GM06990 (cell line): ENCODE measurements around the gene PTPRN2.

Source experiments
- DNase-seq: peaks from one replicate; pipeline ENCODE4 v3.0.0-alpha.2; 2011; ENCODE audit not compliant: insufficient read length; ENCODE audit errors: extremely low read depth
- H3K27me3 ChIP-seq: replicated peaks from 2 replicates; pipeline ENCODE4 v1.6.0; 2011; ENCODE audit warnings: low read length; ENCODE audit not compliant: control insufficient read depth, insufficient read depth
- H3K36me3 ChIP-seq: 2 replicates; pipeline ENCODE4 v1.5.1; 2011; ENCODE audit warnings: low read length; ENCODE audit not compliant: control insufficient read depth, insufficient read depth
- H3K4me3 ChIP-seq: replicated peaks from 2 replicates; pipeline ENCODE4 v1.5.1; 2011; ENCODE audit warnings: low read depth, mild to moderate bottlenecking, control low read depth, low read length
- TF ChIP-seq, protein P1 (sequence below): IDR thresholded peaks from 2 replicates; pipeline ENCODE4 v1.5.1; 2011; ENCODE audit warnings: low read length, control low read depth, mild to moderate bottlenecking, inconsistent platforms; ENCODE audit not compliant: insufficient read depth, poor library complexity, severe bottlenecking

PTPRN2 gene

DNA sequence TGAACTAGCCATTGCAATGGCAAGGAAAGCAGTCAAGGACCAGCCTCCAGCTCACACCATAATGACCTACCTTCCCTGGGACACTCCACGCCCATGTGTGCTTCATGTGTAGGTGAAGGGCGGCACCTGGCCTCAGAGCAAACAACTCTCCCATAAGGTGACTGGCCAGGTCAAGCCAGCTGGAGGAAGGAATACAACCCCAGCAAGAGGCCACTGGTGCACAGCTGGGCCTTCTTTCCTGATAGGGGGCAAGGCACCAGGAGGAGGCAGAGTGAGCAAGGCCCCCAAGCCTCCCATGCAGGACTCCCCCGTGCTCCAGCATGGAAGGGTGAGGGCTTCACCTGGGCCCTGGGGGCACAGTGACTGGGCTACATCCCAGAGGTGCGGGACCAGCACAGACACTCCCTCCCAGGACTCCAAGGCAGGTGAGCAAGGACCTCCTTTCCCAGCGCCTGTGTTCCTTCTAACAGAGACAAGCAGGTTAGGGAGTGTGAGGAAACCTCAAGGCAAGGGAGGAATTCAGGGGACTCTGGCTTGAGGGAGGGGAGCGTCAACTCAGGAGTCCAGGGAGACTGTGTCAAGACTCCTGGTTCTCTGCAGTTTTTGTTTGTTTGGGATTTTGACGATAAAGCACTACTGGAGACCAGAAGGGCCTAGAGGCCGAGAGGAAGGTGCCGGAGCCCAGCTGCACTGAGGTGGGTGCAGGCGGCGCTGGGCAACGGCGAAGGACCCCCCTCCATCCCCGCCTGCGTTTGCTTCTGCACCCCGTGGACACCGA, 1.7 kb downstream of the PTPRN2 start:
- TF ChIP-seq, protein P1, sequence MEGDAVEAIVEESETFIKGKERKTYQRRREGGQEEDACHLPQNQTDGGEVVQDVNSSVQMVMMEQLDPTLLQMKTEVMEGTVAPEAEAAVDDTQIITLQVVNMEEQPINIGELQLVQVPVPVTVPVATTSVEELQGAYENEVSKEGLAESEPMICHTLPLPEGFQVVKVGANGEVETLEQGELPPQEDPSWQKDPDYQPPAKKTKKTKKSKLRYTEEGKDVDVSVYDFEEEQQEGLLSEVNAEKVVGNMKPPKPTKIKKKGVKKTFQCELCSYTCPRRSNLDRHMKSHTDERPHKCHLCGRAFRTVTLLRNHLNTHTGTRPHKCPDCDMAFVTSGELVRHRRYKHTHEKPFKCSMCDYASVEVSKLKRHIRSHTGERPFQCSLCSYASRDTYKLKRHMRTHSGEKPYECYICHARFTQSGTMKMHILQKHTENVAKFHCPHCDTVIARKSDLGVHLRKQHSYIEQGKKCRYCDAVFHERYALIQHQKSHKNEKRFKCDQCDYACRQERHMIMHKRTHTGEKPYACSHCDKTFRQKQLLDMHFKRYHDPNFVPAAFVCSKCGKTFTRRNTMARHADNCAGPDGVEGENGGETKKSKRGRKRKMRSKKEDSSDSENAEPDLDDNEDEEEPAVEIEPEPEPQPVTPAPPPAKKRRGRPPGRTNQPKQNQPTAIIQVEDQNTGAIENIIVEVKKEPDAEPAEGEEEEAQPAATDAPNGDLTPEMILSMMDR, result no peak
- no peak for DNase-seq
- H3K4me3 ChIP-seq, result no peak overlapping the region
- H3K36me3 ChIP-seq, result no peaks in the 10 kb centered on the region
- no peaks in the 10 kb centered on the region for H3K27me3 ChIP-seq

DNA sequence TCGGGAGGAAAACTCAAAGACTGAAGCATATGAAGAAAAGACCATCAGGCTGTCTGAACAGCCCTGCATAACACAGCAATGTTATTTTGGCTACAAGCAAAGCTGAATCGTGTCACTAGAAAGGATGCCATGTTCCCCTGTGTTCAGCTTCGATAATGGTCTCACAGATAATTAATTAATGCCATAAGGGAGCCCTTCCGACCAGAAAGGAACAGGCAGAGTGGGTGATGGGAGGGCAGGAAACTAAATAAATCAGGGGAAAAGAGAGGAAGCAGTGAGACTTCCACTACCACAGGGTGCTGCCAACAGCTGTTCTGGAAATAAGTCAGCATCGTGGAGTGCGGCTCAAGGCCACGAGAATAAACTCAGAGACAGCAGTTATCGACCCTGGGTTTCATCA, 3.2 kb downstream of the PTPRN2 start:
- Histone ChIP-seq H3K4me3 (no peak overlapping the region), H3K27me3 (no peaks in the 10 kb centered on the region), H3K36me3 (no peaks in the 10 kb centered on the region)
- TF ChIP-seq, protein P1, result no peak
- DNase-seq, result no peak

DNA sequence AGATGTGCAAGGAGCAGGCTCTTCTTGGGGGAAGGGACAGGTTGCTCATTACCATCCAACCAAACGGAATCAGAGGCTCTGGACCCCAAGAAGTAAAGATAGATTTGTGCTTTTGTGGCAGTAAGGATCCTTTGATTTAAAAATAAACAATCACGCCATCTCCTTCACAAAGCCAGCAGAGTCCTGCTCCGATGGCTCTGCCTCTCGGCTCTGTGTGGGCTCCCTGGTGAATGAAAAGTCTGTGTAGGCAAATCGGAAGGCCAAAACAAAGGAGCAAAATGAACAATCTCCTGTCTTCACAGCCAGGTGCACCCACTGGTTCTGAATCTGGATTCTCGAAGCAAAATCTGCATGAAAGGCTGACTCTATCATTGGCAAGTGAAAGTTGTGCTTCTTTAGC, 3.8 kb downstream of the PTPRN2 start:
- H3K36me3 ChIP-seq, result no peaks in the 10 kb centered on the region
- no peak overlapping the region for H3K4me3 ChIP-seq
- DNase-seq, result no peak
- no peaks in the 10 kb centered on the region for H3K27me3 ChIP-seq
- TF ChIP-seq, protein P1, result no peak

DNA sequence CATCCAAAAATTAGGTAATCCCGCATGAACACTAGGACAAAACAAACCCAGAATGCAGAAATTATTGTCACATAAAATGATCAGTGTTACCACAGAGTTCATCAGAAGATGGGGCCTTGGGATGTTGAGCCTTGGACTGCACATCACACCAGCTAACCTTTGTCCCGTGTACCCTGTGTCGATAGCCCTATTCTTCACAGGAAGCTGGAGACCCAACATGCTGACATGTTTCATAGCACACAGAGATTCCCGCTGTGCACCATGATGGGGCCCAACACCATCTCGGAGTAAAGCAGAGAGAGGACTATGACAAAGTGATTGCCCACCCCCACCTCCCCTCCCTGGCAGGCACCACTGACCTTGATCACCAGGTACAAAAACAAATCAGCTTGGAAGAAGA, 4.5 kb downstream of the PTPRN2 start:
- H3K27me3 ChIP-seq, result no peaks in the 10 kb centered on the region
- DNase-seq, result no peak

DNA sequence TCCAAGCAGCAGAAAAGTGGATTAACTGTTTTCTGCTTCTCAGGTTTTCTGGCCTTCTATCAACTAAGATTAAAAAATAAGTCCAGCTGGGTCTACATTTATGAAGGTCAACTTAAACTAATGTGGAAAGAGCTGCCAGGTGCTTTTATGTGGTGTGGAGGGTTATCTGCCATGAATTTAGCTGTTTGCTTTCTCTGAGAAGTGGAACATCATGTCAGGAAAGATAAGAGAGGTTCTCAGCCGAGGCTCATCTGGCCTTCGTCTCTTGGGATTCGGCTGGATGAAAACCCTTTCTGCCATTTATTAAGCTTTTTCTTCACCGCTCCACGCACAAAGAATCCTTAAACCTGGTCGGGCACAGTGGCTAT, 5.5 kb downstream of the PTPRN2 start:
- Histone ChIP-seq H3K27me3 (no peaks in the 10 kb centered on the region), H3K4me3 (no peak overlapping the region), H3K36me3 (no peaks in the 10 kb centered on the region)
- no peak for DNase-seq
- TF ChIP-seq, protein P1, result no peak

More for the DNA sequence above, 4.5 kb downstream of the PTPRN2 start:
- Histone ChIP-seq H3K4me3 (no peak overlapping the region), H3K36me3 (no peaks in the 10 kb centered on the region)
- TF ChIP-seq, protein P1, result no peak
